SK-N-SH (cell line): Measurements from ENCODE around the gene HS6ST3. TPM values are rescaled to one million over a fixed set of nuclear protein-coding genes. Genes with fewer than 3 reads are reported as not detected.

Experiments
- CTCF ChIA-PET: fragments of 300-600, 350-600 bp; formaldehyde crosslinking; extraction: SDS; loops from one replicate; lab custom pipeline; 2021; lab: Yijun Ruan, JAX
- POLR2A ChIA-PET: fragments of 350-600 bp; sonication (Branson Sonifier 250); formaldehyde crosslinking; extraction: SDS; loops from one replicate; lab custom pipeline; 2020; ENCODE audit warnings: antibody characterized with exemption, inconsistent platforms; lab: Yijun Ruan, JAX
- DNase-seq: peaks from one replicate; pipeline ENCODE4 v3.0.0; 2012
- H2AFZ ChIP-seq: fragments of 200-600 bp; sonication (generic); 2 replicates; pipeline ENCODE4 v1.8.1; 2016; ENCODE audit warnings: antibody characterized with exemption, mild to moderate bottlenecking, low read depth
- H3F3A ChIP-seq: fragments of 200-600 bp; sonication (generic); replicated peaks from 2 replicates; pipeline ENCODE3; 2016; ENCODE audit warnings: antibody characterized with exemption, mild to moderate bottlenecking; ENCODE audit not compliant: insufficient read depth
- H3K27ac ChIP-seq, 2 experiments: fragments of 200-500 bp in 1 of 2; fragments of 200-600 bp in 1 of 2; sonication (Bioruptor generic) in 1 of 2; sonication (generic), shearing (Covaris generic) in 1 of 2; 2 replicates each; pipeline versions ENCODE4 v1.5.1 to v1.6.1; 2014 to 2016; ENCODE audit warnings: low read depth in 2 of 2, inconsistent platforms in 1 of 2, low read length in 1 of 2, mild to moderate bottlenecking in 1 of 2, mixed read lengths in 1 of 2
- H3K27me3 ChIP-seq: fragments of 200-600 bp; sonication (generic), shearing (Covaris generic); 2 replicates; pipeline ENCODE4 v1.6.1; 2016; ENCODE audit warnings: mixed run types; ENCODE audit not compliant: insufficient read depth
- H3K36me3 ChIP-seq, 2 experiments: fragments of 200-500 bp in 1 of 2; fragments of 200-600 bp in 1 of 2; sonication (Bioruptor generic) in 1 of 2; sonication (generic) in 1 of 2; replicated peaks in 1 of 2; 2 replicates each; pipeline versions ENCODE3 to v1.5.1; 2014 to 2016; ENCODE audit warnings: low read length in 1 of 2, mild to moderate bottlenecking in 1 of 2; ENCODE audit not compliant: insufficient read depth in 2 of 2, control insufficient read depth in 1 of 2
- H3K4me1 ChIP-seq, 2 experiments: fragments of 200-500 bp in 1 of 2; fragments of 200-600 bp in 1 of 2; sonication (Bioruptor generic) in 1 of 2; sonication (generic), shearing (Covaris generic) in 1 of 2; 2 replicates each; pipeline versions ENCODE4 v1.5.1 to v1.6.1; 2014 to 2016; ENCODE audit warnings: low read depth in 1 of 2, low read length in 1 of 2, mixed run types in 1 of 2; ENCODE audit not compliant: insufficient read depth in 2 of 2, control insufficient read depth in 1 of 2
- H3K4me2 ChIP-seq: fragments of 200-600 bp; sonication (generic), shearing (Covaris generic); 2 replicates; pipeline ENCODE4 v1.6.1; 2017; ENCODE audit warnings: mixed run types
- H3K4me3 ChIP-seq, 2 experiments: fragments of 200-500 bp in 1 of 2; fragments of 200-600 bp in 1 of 2; sonication (Bioruptor generic) in 1 of 2; sonication (generic), shearing (Covaris generic) in 1 of 2; 2 replicates each; pipeline versions ENCODE4 v1.5.1 to v1.8.1; 2014 to 2016; ENCODE audit warnings: low read depth in 2 of 2, inconsistent platforms in 1 of 2, low read length in 1 of 2, mild to moderate bottlenecking in 1 of 2, mixed read lengths in 1 of 2, moderate library complexity in 1 of 2
- H3K79me2 ChIP-seq: fragments of 200-600 bp; sonication (generic); 2 replicates; pipeline ENCODE4 v1.8.1; 2017; ENCODE audit warnings: mild to moderate bottlenecking; ENCODE audit not compliant: insufficient read depth
- H3K9ac ChIP-seq: fragments of 200-600 bp; sonication (generic); 2 replicates; pipeline ENCODE4 v1.6.1; 2017; ENCODE audit warnings: mixed run types
- H3K9me2 ChIP-seq: fragments of 200-600 bp; sonication (generic); 2 replicates; pipeline ENCODE4 v1.6.1; 2017; ENCODE audit warnings: mixed run types
- H3K9me3 ChIP-seq: fragments of 200-600 bp; sonication (generic); 2 replicates; pipeline ENCODE4 v1.6.1; 2017; ENCODE audit warnings: mixed run types, mild to moderate bottlenecking, moderate library complexity
- H4K20me1 ChIP-seq: fragments of 200-600 bp; sonication (generic); 2 replicates; pipeline ENCODE4 v1.6.1; 2017; ENCODE audit warnings: mild to moderate bottlenecking, mixed run types; ENCODE audit not compliant: insufficient read depth
- CHD2 ChIP-seq: fragments of 150-350 bp; IDR thresholded peaks from 2 replicates; pipeline ENCODE4 v1.6.1; 2018; ENCODE audit warnings: low read length; ENCODE audit not compliant: partially characterized antibody
- ELF1 ChIP-seq: IDR thresholded peaks from 2 replicates; pipeline ENCODE4 v1.4.0; 2012
- FOSL2 ChIP-seq: IDR thresholded peaks from 2 replicates; pipeline ENCODE4 v1.4.0; 2012; ENCODE audit warnings: low read depth, mild to moderate bottlenecking, moderate library complexity, borderline replicate concordance
- FOXJ3 ChIP-seq: sonication (generic); formaldehyde crosslinking; IDR thresholded peaks from 2 replicates; pipeline ENCODE4 v1.5.1; 2020; ENCODE audit warnings: mild to moderate bottlenecking, missing genetic modification reagents
- FOXM1 ChIP-seq: IDR thresholded peaks from 2 replicates; pipeline ENCODE4 v1.4.0; 2012; ENCODE audit warnings: low read depth, mild to moderate bottlenecking
- GABPA ChIP-seq: IDR thresholded peaks from 2 replicates; pipeline ENCODE4 v1.4.0; 2012; ENCODE audit warnings: low read depth, mild to moderate bottlenecking
- GATA2 ChIP-seq: sonication (generic); formaldehyde crosslinking; IDR thresholded peaks from 2 replicates; pipeline ENCODE4 v1.5.0; 2020; ENCODE audit warnings: mild to moderate bottlenecking, missing genetic modification reagents
- NFIC ChIP-seq: IDR thresholded peaks from 2 replicates; pipeline ENCODE4 v1.4.0; 2012; ENCODE audit warnings: borderline replicate concordance
- RAD21 ChIP-seq: IDR thresholded peaks from 2 replicates; pipeline ENCODE4 v1.6.1; 2012; ENCODE audit warnings: mild to moderate bottlenecking, low read length
- RCOR1 ChIP-seq: fragments of 150-350 bp; IDR thresholded peaks from 2 replicates; pipeline ENCODE4 v1.6.1; 2017; ENCODE audit warnings: antibody characterized with exemption, low read length
- RFX5 ChIP-seq: IDR thresholded peaks from 2 replicates; pipeline ENCODE4 v1.6.1; 2012; ENCODE audit warnings: mild to moderate bottlenecking, improper control_type of control experiment, low read length
- RXRA ChIP-seq: IDR thresholded peaks from 2 replicates; pipeline ENCODE4 v1.4.0; 2012; ENCODE audit warnings: low read depth, mild to moderate bottlenecking, borderline replicate concordance
- TEAD4 ChIP-seq: IDR thresholded peaks from 2 replicates; pipeline ENCODE4 v1.4.0; 2012; ENCODE audit warnings: mild to moderate bottlenecking, borderline replicate concordance; ENCODE audit not compliant: insufficient read depth
- YY1 ChIP-seq: IDR thresholded peaks from 2 replicates; pipeline ENCODE4 v1.4.0; 2012; ENCODE audit warnings: low read depth, mild to moderate bottlenecking
- WGBS: methylation state at CpG from one replicate; pipeline ENCODE4 v1.1.6; 2017; ENCODE audit warnings: low lambda C conversion rate; 5-methylcytosine and 5-hydroxymethylcytosine counted together
- polyA plus RNA-seq, 3 experiments: library from polyadenylated mRNA; depleted of rRNA; stranded (reverse); fragments of >200 nt; gene quantifications; 2 replicates each; pipeline ENCODE4 v1.2.3, GENCODE V29; 2012
- TF ChIP-seq, protein P1 (sequence below): IDR thresholded peaks from 2 replicates; pipeline ENCODE4 v1.4.0; 2012; ENCODE audit warnings: low read depth
- TF ChIP-seq, protein P2 (sequence below): IDR thresholded peaks from 2 replicates; pipeline ENCODE4 v1.4.0; 2012; ENCODE audit warnings: low read depth, borderline replicate concordance
- TF ChIP-seq, protein P3 (sequence below): fragments of 200-600 bp; sonication (generic); IDR thresholded peaks from 2 replicates; pipeline ENCODE4 v1.6.1; 2017; ENCODE audit warnings: antibody characterized with exemption, mild to moderate bottlenecking, moderate library complexity
- TF ChIP-seq, protein P4 (sequence below): IDR thresholded peaks from 2 replicates; pipeline ENCODE4 v1.4.0; 2012; ENCODE audit warnings: low read depth, borderline replicate concordance
- TF ChIP-seq, protein P5 (sequence below): IDR thresholded peaks from 2 replicates; pipeline ENCODE4 v1.6.1; 2012; ENCODE audit warnings: mild to moderate bottlenecking, low read depth, low read length, moderate library complexity
- TF ChIP-seq, protein P6 (sequence below): IDR thresholded peaks from 2 replicates; pipeline ENCODE4; 2012

The HS6ST3 gene
- polyA plus RNA-seq, 1 of the 3 experiments (the other 2 are of a cell fraction), result under 0.01 TPM

DNA sequence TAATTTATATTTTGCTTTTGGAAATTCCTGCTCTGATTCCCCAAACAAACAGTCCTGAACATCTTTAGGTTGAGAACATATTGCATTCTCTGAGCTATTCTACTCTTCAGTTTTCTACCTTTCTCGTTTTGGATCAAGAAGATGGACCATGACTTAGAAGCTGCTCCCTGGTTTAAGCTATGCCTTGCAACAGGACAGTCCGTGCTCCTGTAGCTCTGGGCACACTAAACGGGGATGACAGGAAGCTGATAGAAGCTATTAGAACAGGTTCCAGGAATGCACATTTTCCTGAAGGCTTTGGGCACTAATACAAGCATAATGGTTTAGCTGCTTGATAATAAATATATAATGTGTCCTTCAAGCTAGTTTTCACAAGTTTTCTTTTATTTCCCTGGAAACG lies 385.2 kb downstream of the HS6ST3 start:
- Histone ChIP-seq H3K27ac (no peak overlapping the region), H3K36me3 (no peaks in the 10 kb centered on the region), H2AFZ (no peak overlapping the region), H3K4me1 (no peaks in the 10 kb centered on the region), H3K27me3 (no peaks in the 10 kb centered on the region)
- TF ChIP-seq RCOR1 (no peak), GATA2 (CRISPR knock-in tag) (no peak), CHD2 (no peak), ELF1 (no peak), RXRA (no peak), TEAD4 (no peak), FOXM1 (no peak), YY1 (no peak), FOSL2 (no peak), RFX5 (no peak), RAD21 (no peak), NFIC (no peak), GABPA (no peak), FOXJ3 (CRISPR knock-in tag) (no peak)
- TF ChIP-seq, protein P1, sequence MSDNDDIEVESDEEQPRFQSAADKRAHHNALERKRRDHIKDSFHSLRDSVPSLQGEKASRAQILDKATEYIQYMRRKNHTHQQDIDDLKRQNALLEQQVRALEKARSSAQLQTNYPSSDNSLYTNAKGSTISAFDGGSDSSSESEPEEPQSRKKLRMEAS, result no peak
- TF ChIP-seq, protein P2, sequence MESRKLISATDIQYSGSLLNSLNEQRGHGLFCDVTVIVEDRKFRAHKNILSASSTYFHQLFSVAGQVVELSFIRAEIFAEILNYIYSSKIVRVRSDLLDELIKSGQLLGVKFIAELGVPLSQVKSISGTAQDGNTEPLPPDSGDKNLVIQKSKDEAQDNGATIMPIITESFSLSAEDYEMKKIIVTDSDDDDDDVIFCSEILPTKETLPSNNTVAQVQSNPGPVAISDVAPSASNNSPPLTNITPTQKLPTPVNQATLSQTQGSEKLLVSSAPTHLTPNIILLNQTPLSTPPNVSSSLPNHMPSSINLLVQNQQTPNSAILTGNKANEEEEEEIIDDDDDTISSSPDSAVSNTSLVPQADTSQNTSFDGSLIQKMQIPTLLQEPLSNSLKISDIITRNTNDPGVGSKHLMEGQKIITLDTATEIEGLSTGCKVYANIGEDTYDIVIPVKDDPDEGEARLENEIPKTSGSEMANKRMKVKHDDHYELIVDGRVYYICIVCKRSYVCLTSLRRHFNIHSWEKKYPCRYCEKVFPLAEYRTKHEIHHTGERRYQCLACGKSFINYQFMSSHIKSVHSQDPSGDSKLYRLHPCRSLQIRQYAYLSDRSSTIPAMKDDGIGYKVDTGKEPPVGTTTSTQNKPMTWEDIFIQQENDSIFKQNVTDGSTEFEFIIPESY, result no peak
- TF ChIP-seq, protein P3, sequence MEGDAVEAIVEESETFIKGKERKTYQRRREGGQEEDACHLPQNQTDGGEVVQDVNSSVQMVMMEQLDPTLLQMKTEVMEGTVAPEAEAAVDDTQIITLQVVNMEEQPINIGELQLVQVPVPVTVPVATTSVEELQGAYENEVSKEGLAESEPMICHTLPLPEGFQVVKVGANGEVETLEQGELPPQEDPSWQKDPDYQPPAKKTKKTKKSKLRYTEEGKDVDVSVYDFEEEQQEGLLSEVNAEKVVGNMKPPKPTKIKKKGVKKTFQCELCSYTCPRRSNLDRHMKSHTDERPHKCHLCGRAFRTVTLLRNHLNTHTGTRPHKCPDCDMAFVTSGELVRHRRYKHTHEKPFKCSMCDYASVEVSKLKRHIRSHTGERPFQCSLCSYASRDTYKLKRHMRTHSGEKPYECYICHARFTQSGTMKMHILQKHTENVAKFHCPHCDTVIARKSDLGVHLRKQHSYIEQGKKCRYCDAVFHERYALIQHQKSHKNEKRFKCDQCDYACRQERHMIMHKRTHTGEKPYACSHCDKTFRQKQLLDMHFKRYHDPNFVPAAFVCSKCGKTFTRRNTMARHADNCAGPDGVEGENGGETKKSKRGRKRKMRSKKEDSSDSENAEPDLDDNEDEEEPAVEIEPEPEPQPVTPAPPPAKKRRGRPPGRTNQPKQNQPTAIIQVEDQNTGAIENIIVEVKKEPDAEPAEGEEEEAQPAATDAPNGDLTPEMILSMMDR, result no peak
- TF ChIP-seq, protein P4, sequence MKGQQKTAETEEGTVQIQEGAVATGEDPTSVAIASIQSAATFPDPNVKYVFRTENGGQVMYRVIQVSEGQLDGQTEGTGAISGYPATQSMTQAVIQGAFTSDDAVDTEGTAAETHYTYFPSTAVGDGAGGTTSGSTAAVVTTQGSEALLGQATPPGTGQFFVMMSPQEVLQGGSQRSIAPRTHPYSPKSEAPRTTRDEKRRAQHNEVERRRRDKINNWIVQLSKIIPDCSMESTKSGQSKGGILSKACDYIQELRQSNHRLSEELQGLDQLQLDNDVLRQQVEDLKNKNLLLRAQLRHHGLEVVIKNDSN, result no peak
- TF ChIP-seq, protein P5, sequence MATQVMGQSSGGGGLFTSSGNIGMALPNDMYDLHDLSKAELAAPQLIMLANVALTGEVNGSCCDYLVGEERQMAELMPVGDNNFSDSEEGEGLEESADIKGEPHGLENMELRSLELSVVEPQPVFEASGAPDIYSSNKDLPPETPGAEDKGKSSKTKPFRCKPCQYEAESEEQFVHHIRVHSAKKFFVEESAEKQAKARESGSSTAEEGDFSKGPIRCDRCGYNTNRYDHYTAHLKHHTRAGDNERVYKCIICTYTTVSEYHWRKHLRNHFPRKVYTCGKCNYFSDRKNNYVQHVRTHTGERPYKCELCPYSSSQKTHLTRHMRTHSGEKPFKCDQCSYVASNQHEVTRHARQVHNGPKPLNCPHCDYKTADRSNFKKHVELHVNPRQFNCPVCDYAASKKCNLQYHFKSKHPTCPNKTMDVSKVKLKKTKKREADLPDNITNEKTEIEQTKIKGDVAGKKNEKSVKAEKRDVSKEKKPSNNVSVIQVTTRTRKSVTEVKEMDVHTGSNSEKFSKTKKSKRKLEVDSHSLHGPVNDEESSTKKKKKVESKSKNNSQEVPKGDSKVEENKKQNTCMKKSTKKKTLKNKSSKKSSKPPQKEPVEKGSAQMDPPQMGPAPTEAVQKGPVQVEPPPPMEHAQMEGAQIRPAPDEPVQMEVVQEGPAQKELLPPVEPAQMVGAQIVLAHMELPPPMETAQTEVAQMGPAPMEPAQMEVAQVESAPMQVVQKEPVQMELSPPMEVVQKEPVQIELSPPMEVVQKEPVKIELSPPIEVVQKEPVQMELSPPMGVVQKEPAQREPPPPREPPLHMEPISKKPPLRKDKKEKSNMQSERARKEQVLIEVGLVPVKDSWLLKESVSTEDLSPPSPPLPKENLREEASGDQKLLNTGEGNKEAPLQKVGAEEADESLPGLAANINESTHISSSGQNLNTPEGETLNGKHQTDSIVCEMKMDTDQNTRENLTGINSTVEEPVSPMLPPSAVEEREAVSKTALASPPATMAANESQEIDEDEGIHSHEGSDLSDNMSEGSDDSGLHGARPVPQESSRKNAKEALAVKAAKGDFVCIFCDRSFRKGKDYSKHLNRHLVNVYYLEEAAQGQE, result no peak
- TF ChIP-seq, protein P6, sequence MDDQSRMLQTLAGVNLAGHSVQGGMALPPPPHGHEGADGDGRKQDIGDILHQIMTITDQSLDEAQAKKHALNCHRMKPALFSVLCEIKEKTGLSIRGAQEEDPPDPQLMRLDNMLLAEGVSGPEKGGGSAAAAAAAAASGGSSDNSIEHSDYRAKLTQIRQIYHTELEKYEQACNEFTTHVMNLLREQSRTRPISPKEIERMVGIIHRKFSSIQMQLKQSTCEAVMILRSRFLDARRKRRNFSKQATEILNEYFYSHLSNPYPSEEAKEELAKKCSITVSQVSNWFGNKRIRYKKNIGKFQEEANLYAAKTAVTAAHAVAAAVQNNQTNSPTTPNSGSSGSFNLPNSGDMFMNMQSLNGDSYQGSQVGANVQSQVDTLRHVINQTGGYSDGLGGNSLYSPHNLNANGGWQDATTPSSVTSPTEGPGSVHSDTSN, result no peak
- TF ChIP-seq, all 33 proteins: peak for 0
- 16% methylated on average over 4 of the region's 4 CpGs for WGBS
- no peak overlapping the region for H3K4me3 ChIP-seq
- no peaks in the 10 kb centered on the region for H4K20me1 ChIP-seq
- H3K9ac ChIP-seq, result no peak overlapping the region
- H3F3A ChIP-seq, result no peaks in the 10 kb centered on the region
- no peaks in the 10 kb centered on the region for H3K9me2 ChIP-seq
- H3K79me2 ChIP-seq, result no peaks in the 10 kb centered on the region
- POLR2A ChIA-PET, result no interaction called here
- H3K4me2 ChIP-seq, result no peak overlapping the region
- no peak for DNase-seq
- H3K9me3 ChIP-seq, result no peaks in the 10 kb centered on the region
- CTCF ChIA-PET, result no interaction called here
